ENCODE measurements around the gene SLC18A3. TPM values are rescaled to one million over a fixed set of nuclear protein-coding genes. Genes with fewer than 3 reads are reported as not detected.

SLC18A3 gene
- total RNA-seq, 1 experiment from 2014 or later: not detected

- no peak overlapping the region for H3K4me3 ChIP-seq
- no peak for DNase-seq
- H3K9me3 ChIP-seq: no peaks in the 10 kb centered on the region
- peaks cover 17% of the 10 kb centered on the region for H3K27me3 ChIP-seq
- H3K36me3 ChIP-seq: no peaks in the 10 kb centered on the region
Observed at GRCh38 chr10:49651039-49651835, 41.1 kb downstream of the SLC18A3 start.

- Histone ChIP-seq H3K9me3 (no peaks in the 10 kb centered on the region), H3K4me3 (no peak overlapping the region), H3K27me3 (peaks cover 20% of the 10 kb centered on the region), H3K36me3 (no peaks in the 10 kb centered on the region)
- DNase-seq: no peak
Observed at GRCh38 chr10:49651917-49652316, 41.8 kb downstream of the SLC18A3 start.

DNA sequence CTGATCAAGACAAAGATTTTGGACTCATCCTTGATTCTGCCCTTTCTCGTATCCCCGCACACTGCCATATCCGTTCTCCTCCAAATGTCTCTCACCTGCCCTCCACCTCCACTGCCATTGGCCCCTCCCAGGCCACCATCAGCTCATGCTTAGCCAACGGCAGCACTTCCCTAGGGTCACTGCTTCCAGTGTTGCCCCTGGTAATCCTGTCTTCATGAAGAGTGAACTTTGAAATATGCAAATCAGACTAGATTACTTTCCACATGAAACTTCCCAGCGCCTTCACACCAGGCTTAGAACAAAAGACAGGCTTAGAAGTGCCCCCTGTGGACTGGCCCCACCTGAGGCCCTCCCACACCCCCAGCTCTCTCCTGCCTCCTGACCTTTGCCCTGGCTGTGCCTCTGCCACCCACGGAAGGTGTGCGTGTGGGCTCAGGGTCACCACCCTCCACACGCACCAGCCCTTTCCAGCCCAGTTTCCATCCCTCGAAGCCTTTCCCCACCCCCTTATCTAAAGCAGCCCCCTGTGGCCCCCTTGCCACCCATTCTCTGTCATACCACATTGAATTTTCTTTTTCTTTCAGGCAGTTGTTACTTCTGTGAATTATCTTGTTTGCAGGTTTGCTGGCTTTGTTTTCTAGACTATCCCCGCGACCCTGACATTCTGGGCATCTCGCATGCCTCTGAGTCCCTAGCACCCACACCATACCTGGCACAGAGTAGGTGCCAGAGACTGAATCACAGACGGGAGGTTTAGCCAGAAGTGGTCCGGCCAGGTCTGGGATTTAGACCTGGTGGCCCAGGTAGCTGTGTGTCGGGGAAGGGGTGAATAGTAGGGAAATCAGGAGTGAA, 42.5 kb downstream of the SLC18A3 start:
- no peaks in the 10 kb centered on the region for H3K36me3 ChIP-seq
- DNase-seq: no peak

DNA sequence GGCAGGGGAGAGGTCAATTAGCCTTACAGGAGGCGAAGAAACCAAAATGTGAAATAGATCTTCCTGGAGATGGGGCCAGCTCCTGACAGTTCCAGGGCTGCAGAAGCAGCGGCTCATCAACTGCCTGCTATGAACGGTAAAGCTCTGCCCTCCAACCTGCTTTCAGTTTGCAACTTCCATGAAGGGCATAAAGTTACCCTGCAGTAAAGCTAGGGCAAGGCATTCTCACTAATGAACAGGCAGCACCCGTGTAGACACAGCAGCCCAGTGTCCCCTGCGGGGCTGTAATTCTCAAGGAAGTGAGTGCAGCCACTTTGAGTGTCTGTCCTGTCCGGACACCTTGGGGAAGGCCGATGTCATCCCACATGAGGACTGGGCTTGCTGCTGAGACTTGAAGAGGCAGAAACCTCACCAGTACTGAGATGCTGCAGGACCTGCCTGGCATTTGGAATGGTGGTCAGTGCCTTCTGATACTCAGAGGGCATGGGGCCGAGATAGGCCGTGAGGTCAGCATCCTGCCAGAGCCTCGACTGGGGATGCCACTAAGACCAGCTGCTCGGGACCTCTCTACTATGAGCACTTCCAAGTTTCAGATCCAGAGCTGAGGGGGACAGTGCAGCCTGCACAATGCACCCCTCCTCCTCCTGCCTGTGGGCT, 43.3 kb downstream of the SLC18A3 start:
- H3K4me3 ChIP-seq: no peak overlapping the region
- no peaks in the 10 kb centered on the region for H3K36me3 ChIP-seq
- H3K27me3 ChIP-seq: peaks cover 30% of the 10 kb centered on the region
- peaks cover 6% of the 10 kb centered on the region for H3K9me3 ChIP-seq
- no peak for DNase-seq

More for the DNA sequence above, 42.5 kb downstream of the SLC18A3 start:
- H3K27me3 ChIP-seq: peaks cover 27% of the 10 kb centered on the region
- H3K4me3 ChIP-seq: no peak overlapping the region
- H3K9me3 ChIP-seq: peaks cover 1% of the 10 kb centered on the region; the same call in 1 of the 2 replicates

DNA sequence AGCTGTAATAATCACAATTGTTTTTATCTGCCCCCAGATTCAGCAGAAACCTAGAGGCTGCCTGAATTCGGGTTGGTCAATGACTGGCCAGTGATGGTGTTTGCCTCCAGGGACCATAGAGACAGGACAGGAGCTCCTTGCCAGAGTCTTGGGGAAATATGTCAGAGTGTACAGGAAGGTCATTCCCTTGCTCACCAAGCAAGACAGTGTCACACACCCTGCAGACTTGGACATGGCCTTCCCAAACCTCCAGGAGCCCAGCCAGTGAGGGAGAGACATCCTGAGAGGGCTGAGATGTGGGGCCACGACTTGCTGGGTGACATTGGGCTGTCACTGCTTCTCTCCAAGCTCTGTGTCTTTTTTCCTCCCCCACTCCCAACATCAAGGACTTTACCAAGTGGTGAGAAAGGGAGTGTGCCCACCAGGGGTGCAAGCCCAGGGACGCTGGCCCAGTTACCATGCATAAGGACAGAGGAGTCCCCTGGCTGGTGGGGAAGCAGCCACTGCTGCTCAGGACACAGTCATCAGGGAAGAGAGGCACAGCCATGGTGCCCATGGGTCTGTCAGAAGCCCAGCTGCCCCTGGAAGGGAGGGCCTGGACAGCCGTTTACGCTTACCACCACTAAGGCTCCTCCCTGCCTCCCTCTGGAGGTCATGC, 44.1 kb downstream of the SLC18A3 start:
- DNase-seq: no peak
- H3K4me3 ChIP-seq: no peak overlapping the region
- H3K27me3 ChIP-seq: peaks cover 30% of the 10 kb centered on the region
- H3K9me3 ChIP-seq: peaks cover 13% of the 10 kb centered on the region
- no peaks in the 10 kb centered on the region for H3K36me3 ChIP-seq

- H3K9me3 ChIP-seq: peaks cover 15% of the 10 kb centered on the region
- peaks cover 30% of the 10 kb centered on the region for H3K27me3 ChIP-seq
- no peaks in the 10 kb centered on the region for H3K36me3 ChIP-seq
- H3K4me3 ChIP-seq: no peak overlapping the region
- no peak for DNase-seq
Observed at GRCh38 chr10:49655099-49655498, 45.0 kb downstream of the SLC18A3 start.

- peaks cover 15% of the 10 kb centered on the region for H3K9me3 ChIP-seq
- H3K4me3 ChIP-seq: no peak overlapping the region
- peaks cover 39% of the 10 kb centered on the region for H3K27me3 ChIP-seq
- no peak for DNase-seq
- no peaks in the 10 kb centered on the region for H3K36me3 ChIP-seq
Observed at GRCh38 chr10:49656845-49657493, 46.9 kb downstream of the SLC18A3 start.

DNA sequence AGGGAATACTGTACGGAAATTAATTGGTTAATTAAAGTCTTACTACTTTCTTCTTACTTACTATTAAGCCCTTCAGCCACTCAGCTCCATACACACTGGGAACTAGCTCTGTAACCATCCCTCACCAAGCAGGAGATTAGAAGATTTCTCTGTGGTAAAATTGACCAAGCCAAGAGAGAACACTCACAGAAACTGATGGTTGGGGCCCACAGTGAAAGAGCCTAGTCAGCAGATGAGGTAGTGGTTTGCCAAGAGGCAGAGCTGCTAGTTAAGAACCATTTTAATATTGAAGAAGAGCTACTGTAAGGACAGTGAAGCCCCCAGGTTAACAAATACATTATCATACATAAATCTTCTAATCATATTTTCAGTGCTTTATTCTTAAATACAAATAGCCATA, 47.5 kb downstream of the SLC18A3 start:
- Histone ChIP-seq H3K4me3 (no peak overlapping the region), H3K36me3 (no peaks in the 10 kb centered on the region), H3K9me3 (peaks cover 15% of the 10 kb centered on the region), H3K27me3 (peaks cover 39% of the 10 kb centered on the region)
- no peak for DNase-seq

DNA sequence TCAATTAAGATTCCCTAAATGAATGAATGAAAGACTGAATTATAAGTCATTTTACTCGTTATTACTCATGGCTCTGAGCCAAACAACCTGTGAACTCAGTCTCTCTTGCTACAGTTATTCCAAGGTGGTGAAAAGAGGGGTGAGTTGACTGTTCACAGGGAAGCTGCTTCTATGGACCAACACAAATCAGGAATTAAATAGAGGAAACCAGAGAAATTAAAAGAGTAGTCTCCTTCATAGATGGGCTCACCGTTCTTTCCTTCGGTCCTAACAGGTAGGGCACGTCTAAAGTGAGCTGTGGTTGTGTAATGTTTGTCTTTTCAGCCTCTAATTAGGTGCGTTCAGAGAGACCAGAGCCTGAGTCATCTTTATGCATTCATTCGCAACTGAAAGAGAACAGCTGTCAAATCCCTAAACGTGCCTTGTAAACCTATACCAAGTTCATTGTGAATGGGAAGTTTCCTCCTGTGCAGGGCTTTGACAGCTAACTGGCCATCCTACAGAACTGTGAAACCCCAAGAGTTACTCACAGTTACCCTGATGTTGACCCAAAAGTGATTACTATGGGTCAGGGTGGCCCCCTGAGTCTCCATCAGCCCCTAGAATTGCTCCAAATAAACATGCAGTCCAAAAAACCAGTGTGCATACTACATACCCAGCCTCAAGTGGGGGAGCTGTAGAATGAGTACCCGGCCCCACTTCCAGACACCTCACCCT, 51.2 kb downstream of the SLC18A3 start:
- Histone ChIP-seq H3K27me3 (peaks cover 29% of the 10 kb centered on the region), H3K4me3 (no peak overlapping the region), H3K9me3 (peaks cover 15% of the 10 kb centered on the region), H3K36me3 (no peaks in the 10 kb centered on the region)
- no peak for DNase-seq

Other genes with a start within 250 kb of the SLC18A3 start
- 0.07 and 0.10 TPM in 2 replicates for gene DRGX, start 214.2 kb upstream of the SLC18A3 start, total RNA-seq (2014; rRNA removed; shearing (Covaris generic); ENCODE audit: low replicate concordance)
- gene ERCC6, start 71.2 kb upstream of the SLC18A3 start, total RNA-seq (2014; rRNA removed; shearing (Covaris generic); ENCODE audit: low replicate concordance): 13.8 and 24.5 TPM in 2 replicates
- not detected in 2 replicates for gene CHAT, start 3.7 kb downstream of the SLC18A3 start, total RNA-seq (2014; rRNA removed; shearing (Covaris generic); ENCODE audit: low replicate concordance)
- not detected in 2 replicates for gene C10orf53, start 69.3 kb downstream of the SLC18A3 start, total RNA-seq (2014; rRNA removed; shearing (Covaris generic); ENCODE audit: low replicate concordance)
- 0.16 TPM in 1 of 2 replicates, not detected in the other for gene OGDHL, start 152.0 kb downstream of the SLC18A3 start, total RNA-seq (2014; rRNA removed; shearing (Covaris generic); ENCODE audit: low replicate concordance)